ENCODE results near the gene RAB11FIP4. TPM values are rescaled to one million over a fixed set of nuclear protein-coding genes. Genes with fewer than 3 reads are reported as not detected.

Gene RAB11FIP4
- total RNA-seq, 1 donor from 2014 or later: 7.6 TPM

GRCh38 chr17:31509805-31510177 is 118.3 kb downstream of the RAB11FIP4 start:
- no peak for DNase-seq (ENCODE audit: low spot score)
- intact Hi-C loops (cut with DNase I): no loop called here
- ATAC-seq: no peak

GRCh38 chr17:31510308-31511194 is 119.1 kb downstream of the RAB11FIP4 start:
- ATAC-seq (peak; percentile 18), DNase-seq (ENCODE audit: low spot score) (no peak)
- intact Hi-C loops (cut with DNase I): no loop called here

- intact Hi-C loops (cut with DNase I): no loop called here
- ATAC-seq: no peak
- DNase-seq (ENCODE audit: low spot score): no peak
Measured at GRCh38 chr17:31511195-31511578, 119.7 kb downstream of the RAB11FIP4 start.

- intact Hi-C loops (cut with DNase I): no loop called here
- DNase-seq (ENCODE audit: low spot score): no peak
- peak; percentile 36 for ATAC-seq
Measured at GRCh38 chr17:31511580-31511979, 120.1 kb downstream of the RAB11FIP4 start.

GRCh38 chr17:31512104-31512740 is 120.7 kb downstream of the RAB11FIP4 start:
- ATAC-seq: no peak
- intact Hi-C loops (cut with DNase I): no loop called here
- DNase-seq (ENCODE audit: low spot score): no peak

DNA sequence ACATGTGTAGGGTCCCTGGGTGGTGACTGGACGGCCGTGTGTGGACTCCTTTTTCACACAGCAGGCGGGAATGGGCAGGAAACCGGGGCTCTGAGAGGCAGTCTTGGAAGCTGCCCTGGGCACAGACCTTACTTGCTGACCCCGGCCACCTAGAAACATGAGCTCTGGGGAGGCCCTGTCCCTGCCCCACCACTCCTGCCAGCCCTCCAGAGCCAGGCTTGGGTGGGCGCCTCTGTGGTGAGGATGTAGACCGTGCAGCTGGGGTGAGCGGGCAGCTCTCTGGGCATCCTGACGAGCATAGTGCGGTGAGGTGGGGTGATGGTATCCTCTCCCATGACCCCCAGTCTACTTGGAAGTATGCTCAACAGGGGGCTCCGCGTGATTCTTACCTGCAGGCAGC is 121.3 kb downstream of the RAB11FIP4 start:
- DNase-seq (ENCODE audit: low spot score) (no peak), ATAC-seq (no peak)
- intact Hi-C loops (cut with DNase I): no loop called here

- intact Hi-C loops (cut with DNase I): no loop called here
- ATAC-seq (no peak), DNase-seq (ENCODE audit: low spot score) (no peak)
Measured at GRCh38 chr17:31513731-31514427, 122.4 kb downstream of the RAB11FIP4 start.

DNA sequence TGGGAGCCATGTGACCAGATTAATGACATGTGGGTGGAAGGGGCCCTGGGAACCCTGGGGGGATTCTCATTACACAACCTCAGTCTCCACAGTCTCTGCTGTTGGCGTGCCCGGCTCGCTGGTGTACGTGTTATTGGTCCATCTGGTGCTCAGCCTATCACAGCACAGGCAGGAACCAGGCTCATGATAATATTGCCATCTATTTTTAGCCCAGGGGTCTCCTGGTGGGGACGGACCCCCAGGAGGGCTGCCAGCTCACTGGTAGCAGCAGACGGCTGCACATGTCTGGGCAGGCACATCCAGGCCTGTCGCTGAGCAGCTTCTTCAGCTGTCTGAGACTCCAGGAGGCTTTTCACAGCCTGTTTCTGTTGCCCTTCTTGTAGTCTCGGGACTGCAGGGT is 123.8 kb downstream of the RAB11FIP4 start:
- DNase-seq (ENCODE audit: low spot score) (no peak), ATAC-seq (no peak)
- intact Hi-C loops (cut with DNase I): no loop called here

DNA sequence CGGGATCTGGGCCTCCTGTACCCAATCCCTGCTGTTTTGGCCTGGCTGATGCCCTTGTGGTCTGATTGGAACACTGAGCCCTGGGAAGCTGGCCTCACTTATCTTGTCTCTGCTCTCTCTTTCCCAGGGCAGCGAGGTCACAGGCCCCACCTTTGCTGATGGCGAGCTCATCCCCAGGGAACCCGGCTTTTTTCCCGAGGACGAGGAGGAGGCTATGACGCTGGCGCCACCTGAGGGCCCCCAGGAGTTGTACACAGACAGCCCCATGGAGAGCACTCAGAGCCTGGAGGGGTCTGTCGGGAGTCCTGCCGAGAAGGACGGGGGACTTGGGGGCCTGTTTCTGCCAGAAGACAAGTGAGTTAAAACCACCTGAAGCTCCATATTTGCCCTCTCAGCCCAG is 126.0 kb downstream of the RAB11FIP4 start:
- no peak for ATAC-seq
- intact Hi-C loops (cut with DNase I): no loop called here
- DNase-seq (ENCODE audit: low spot score): no peak

- intact Hi-C loops (cut with DNase I): no loop called here
- no peak for ATAC-seq
- DNase-seq (ENCODE audit: low spot score): no peak
Measured at GRCh38 chr17:31518478-31518877, 127.0 kb downstream of the RAB11FIP4 start.

GRCh38 chr17:31521632-31522283 is 130.3 kb downstream of the RAB11FIP4 start:
- intact Hi-C loops (cut with DNase I): loop anchor here (5.0 kb wide), 1 partner anchor 84 kb away; no protein-coding TSS in a partner anchor
- ATAC-seq (no peak), DNase-seq (ENCODE audit: low spot score) (no peak)

GRCh38 chr17:31522284-31522931 is 130.9 kb downstream of the RAB11FIP4 start:
- no peak for DNase-seq (ENCODE audit: low spot score)
- no peak for ATAC-seq
- intact Hi-C loops (cut with DNase I): loop anchor here (5.0 kb wide), 1 partner anchor 85 kb away; no protein-coding TSS in a partner anchor

GRCh38 chr17:31522987-31523495 is 131.6 kb downstream of the RAB11FIP4 start:
- intact Hi-C loops (cut with DNase I): loop anchor here (5.0 kb wide), 1 partner anchor 86 kb away; no protein-coding TSS in a partner anchor
- DNase-seq (ENCODE audit: low spot score) (no peak), ATAC-seq (no peak)

- no peak for ATAC-seq
- intact Hi-C loops (cut with DNase I): loop anchor here (5.0 kb wide), 1 partner anchor 87 kb away; no protein-coding TSS in a partner anchor
- no peak for DNase-seq (ENCODE audit: low spot score)
Measured at GRCh38 chr17:31523862-31524730, 132.6 kb downstream of the RAB11FIP4 start.

DNA sequence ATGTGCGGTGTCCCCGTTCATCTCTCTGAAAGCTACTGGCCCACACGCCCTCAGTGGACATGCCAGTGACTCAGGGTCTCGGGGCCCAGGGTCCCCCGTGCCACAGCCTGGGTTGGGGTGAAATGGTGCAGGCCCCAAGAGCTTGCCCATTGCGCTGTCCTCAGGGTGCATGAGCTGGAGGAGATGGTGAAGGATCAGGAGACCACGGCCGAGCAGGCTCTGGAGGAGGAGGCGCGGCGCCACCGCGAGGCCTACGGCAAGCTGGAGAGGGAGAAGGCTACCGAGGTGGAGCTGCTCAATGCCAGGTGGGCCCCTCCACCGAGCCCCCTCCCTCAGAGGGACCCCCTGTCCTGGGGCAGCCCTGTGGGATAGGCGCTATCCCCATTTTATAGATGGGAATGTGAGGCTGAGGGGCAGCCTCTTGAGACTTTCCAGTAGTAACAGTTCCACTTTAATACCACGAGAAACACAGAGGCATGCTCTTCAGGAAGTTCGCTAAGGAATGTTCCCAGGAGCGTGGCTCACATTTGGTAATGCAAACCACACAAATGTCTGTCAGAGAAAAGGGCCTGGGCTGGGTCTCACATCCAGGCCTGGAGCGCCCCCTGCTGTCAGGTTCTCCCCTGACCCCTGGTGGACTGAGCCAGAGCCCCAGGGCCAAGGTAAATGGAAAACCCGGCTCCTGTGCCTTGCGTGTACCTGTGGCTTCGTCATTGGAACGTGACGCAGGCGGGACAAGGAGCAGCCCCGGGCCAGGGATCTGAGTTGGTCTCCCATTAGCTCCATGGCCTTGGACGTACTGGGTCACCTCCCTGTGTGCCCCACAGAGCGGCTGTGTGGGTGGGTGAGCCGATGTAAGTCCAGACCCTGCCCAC is 133.7 kb downstream of the RAB11FIP4 start:
- DNase-seq (ENCODE audit: low spot score) (peak; percentile 93), ATAC-seq (peak; percentile 89)
- intact Hi-C loops (cut with DNase I): loop anchor here (5.0 kb wide), 1 partner anchor 88 kb away; no protein-coding TSS in a partner anchor

- intact Hi-C loops (cut with DNase I): no loop called here
- ATAC-seq (no peak), DNase-seq (ENCODE audit: low spot score) (no peak)
Measured at GRCh38 chr17:31525801-31526549, 134.5 kb downstream of the RAB11FIP4 start.

All from sciatic nerve (tissue), 2 donors.